Trophoblast cell (in vitro differentiated cells and primary cell): ENCODE measurements around the gene LRRC7.

Experiments used
- DNase-seq, 2 donors: peaks; one replicate each; pipeline ENCODE4 v3.0.0-alpha.2; 2016
- H2AFZ ChIP-seq: 2 replicates; pipeline ENCODE4 v1.6.1; 2013; ENCODE audit warnings: low read length, moderate library complexity, mild to moderate bottlenecking; ENCODE audit not compliant: insufficient read depth, poor library complexity
- H2AK5ac ChIP-seq: 2 replicates; pipeline ENCODE4 v1.6.1; 2013; ENCODE audit warnings: mild to moderate bottlenecking, low read length
- H2BK120ac ChIP-seq: 2 replicates; pipeline ENCODE4 v1.6.1; 2013; ENCODE audit warnings: low read length, mild to moderate bottlenecking, moderate library complexity; ENCODE audit not compliant: insufficient read depth, poor library complexity
- H2BK12ac ChIP-seq: 2 replicates; pipeline ENCODE4 v1.6.1; 2013; ENCODE audit warnings: mild to moderate bottlenecking, low read length, moderate library complexity
- H2BK5ac ChIP-seq: 2 replicates; pipeline ENCODE4 v1.6.1; 2013; ENCODE audit warnings: low read length, low read depth, moderate library complexity, mild to moderate bottlenecking; ENCODE audit not compliant: poor library complexity
- H3K14ac ChIP-seq: 2 replicates; pipeline ENCODE4 v1.6.1; 2013; ENCODE audit warnings: mild to moderate bottlenecking, low read length
- H3K18ac ChIP-seq: 2 replicates; pipeline ENCODE4 v1.6.1; 2013; ENCODE audit warnings: mild to moderate bottlenecking, low read length
- H3K23ac ChIP-seq: 2 replicates; pipeline ENCODE4 v1.6.1; 2013; ENCODE audit warnings: low read length
- H3K27ac ChIP-seq: 2 replicates; pipeline ENCODE4 v1.5.1; 2013; ENCODE audit warnings: low read depth, mild to moderate bottlenecking, inconsistent platforms, low read length, moderate library complexity
- H3K27me3 ChIP-seq: 2 replicates; pipeline ENCODE4 v1.6.1; 2013; ENCODE audit warnings: inconsistent platforms, mild to moderate bottlenecking, low read length, moderate library complexity; ENCODE audit not compliant: insufficient read depth
- H3K36me3 ChIP-seq, 2 experiments: 1 replicate in 1 of 2; 2 replicates in 1 of 2; pipeline ENCODE4 v1.6.1; 2013; ENCODE audit warnings: low read length in 2 of 2, mild to moderate bottlenecking in 2 of 2, moderate library complexity in 1 of 2; ENCODE audit not compliant: insufficient read depth in 2 of 2, control insufficient read depth in 1 of 2
- H3K4ac ChIP-seq: 2 replicates; pipeline ENCODE4 v1.6.1; 2013; ENCODE audit warnings: low read depth, mild to moderate bottlenecking, low read length, moderate library complexity
- H3K4me1 ChIP-seq, 2 experiments: 1 replicate in 1 of 2; 2 replicates in 1 of 2; pipeline ENCODE4 v1.6.1; 2013; ENCODE audit warnings: low read length in 2 of 2, mild to moderate bottlenecking in 2 of 2, moderate library complexity in 1 of 2; ENCODE audit not compliant: insufficient read depth in 2 of 2, control insufficient read depth in 1 of 2
- H3K4me2 ChIP-seq: 2 replicates; pipeline ENCODE4 v1.6.1; 2013; ENCODE audit warnings: inconsistent platforms, mild to moderate bottlenecking, low read length, moderate library complexity
- H3K4me3 ChIP-seq: 2 replicates; pipeline ENCODE4 v1.5.1; 2013; ENCODE audit warnings: mild to moderate bottlenecking, low read depth, low read length, inconsistent platforms
- H3K79me1 ChIP-seq: one replicate; pipeline ENCODE4 v1.6.1; 2013; ENCODE audit warnings: low read length
- H3K79me2 ChIP-seq: 2 replicates; pipeline ENCODE4 v1.6.1; 2013; ENCODE audit warnings: low read length, mild to moderate bottlenecking; ENCODE audit not compliant: control insufficient read depth, insufficient read depth, poor library complexity
- H3K9ac ChIP-seq: 2 replicates; pipeline ENCODE4 v1.6.1; 2013; ENCODE audit warnings: mild to moderate bottlenecking, low read length
- H3K9me3 ChIP-seq: 2 replicates; pipeline ENCODE4 v1.6.1; 2013; ENCODE audit warnings: low read depth, mild to moderate bottlenecking, control low read depth, inconsistent platforms, low read length; ENCODE audit not compliant: insufficient read depth
- H4K12ac ChIP-seq: 2 replicates; pipeline ENCODE4 v1.6.1; 2013; ENCODE audit warnings: low read depth, mild to moderate bottlenecking, low read length, moderate library complexity
- H4K8ac ChIP-seq: 2 replicates; pipeline ENCODE4 v1.6.1; 2013; ENCODE audit warnings: low read depth, mild to moderate bottlenecking, low read length, moderate library complexity
- H4K91ac ChIP-seq: one replicate; pipeline ENCODE4 v1.6.1; 2013; ENCODE audit warnings: low read depth, mild to moderate bottlenecking, low read length, moderate library complexity
- WGBS: extraction: QIAGEN DNeasy Blood & Tissue Kit; methylation state at CpG from one replicate; pipeline ENCODE4 v1.1.7; 2013; ENCODE audit warnings: missing lambda C conversion rate; ENCODE audit not compliant: insufficient read length, insufficient coverage; ENCODE audit errors: extremely low coverage; 5-methylcytosine and 5-hydroxymethylcytosine counted together

The LRRC7 gene

DNA sequence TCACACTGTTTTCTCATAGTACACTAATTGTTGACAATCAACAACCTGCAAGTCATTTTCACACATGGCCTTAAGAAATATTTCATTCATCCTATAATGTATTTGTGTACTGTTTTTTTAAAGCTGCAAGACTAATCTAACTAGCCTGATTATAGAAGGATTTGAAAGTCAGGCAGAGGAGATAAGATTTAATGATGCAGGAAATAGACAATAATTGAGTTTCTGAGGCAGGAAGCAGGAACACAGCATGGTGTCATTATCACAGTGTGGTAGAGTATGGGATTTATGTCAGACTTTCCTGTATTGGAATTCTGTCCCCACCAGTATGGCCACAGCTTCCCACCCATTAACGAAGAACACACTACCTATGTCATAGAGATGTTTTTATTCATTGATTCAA is 138.8 kb downstream of the LRRC7 start:
- no peaks in the 10 kb centered on the region for H3K79me1 ChIP-seq
- no peaks in the 10 kb centered on the region for H3K27me3 ChIP-seq
- no peak overlapping the region for H3K14ac ChIP-seq
- no peaks in the 10 kb centered on the region for H3K4me1 ChIP-seq
- no peak overlapping the region for H4K91ac ChIP-seq
- no peak overlapping the region for H2AFZ ChIP-seq
- H3K4me3 ChIP-seq = no peak overlapping the region
- no peak for DNase-seq
- no CpG with 5 or more reads among the region's 1 CpG for WGBS
- H3K36me3 ChIP-seq = no peaks in the 10 kb centered on the region
- no peak overlapping the region for H3K4me2 ChIP-seq
- H2BK5ac ChIP-seq = no peak overlapping the region
- no peak overlapping the region for H3K9ac ChIP-seq
- no peak overlapping the region for H3K27ac ChIP-seq
- H4K8ac ChIP-seq = no peak overlapping the region
- H2BK12ac ChIP-seq = no peak overlapping the region
- no peak overlapping the region for H4K12ac ChIP-seq
- no peak overlapping the region for H3K18ac ChIP-seq
- no peaks in the 10 kb centered on the region for H3K9me3 ChIP-seq
- no peak overlapping the region for H3K23ac ChIP-seq
- no peaks in the 10 kb centered on the region for H3K79me2 ChIP-seq
- no peak overlapping the region for H2BK120ac ChIP-seq
- no peak overlapping the region for H2AK5ac ChIP-seq
- no peak overlapping the region for H3K4ac ChIP-seq

GRCh38 chr1:69707103-69707502 is 139.4 kb downstream of the LRRC7 start:
- DNase-seq = no peak
- Histone ChIP-seq H3K18ac (no peak overlapping the region), H3K4me2 (no peak overlapping the region), H3K14ac (no peak overlapping the region), H2AK5ac (no peak overlapping the region), H2AFZ (no peak overlapping the region), H3K27me3 (no peaks in the 10 kb centered on the region), H3K36me3 (no peaks in the 10 kb centered on the region), H3K79me2 (no peaks in the 10 kb centered on the region), H2BK120ac (no peak overlapping the region), H3K4ac (no peak overlapping the region), H3K4me3 (no peak overlapping the region), H3K27ac (no peak overlapping the region), H2BK12ac (no peak overlapping the region), H3K4me1 (no peaks in the 10 kb centered on the region), H4K8ac (no peak overlapping the region), H3K23ac (no peak overlapping the region), H2BK5ac (no peak overlapping the region), H3K9ac (no peak overlapping the region), H4K91ac (no peak overlapping the region), H3K9me3 (no peaks in the 10 kb centered on the region), H4K12ac (no peak overlapping the region), H3K79me1 (no peaks in the 10 kb centered on the region)
- WGBS = no CpG with 5 or more reads among the region's 4 CpGs

- Histone ChIP-seq H3K14ac (no peak overlapping the region), H3K79me2 (no peaks in the 10 kb centered on the region), H3K18ac (no peak overlapping the region), H3K4me3 (no peak overlapping the region), H3K79me1 (no peaks in the 10 kb centered on the region), H2BK120ac (no peak overlapping the region), H3K4me2 (no peak overlapping the region), H4K8ac (no peak overlapping the region), H3K9ac (no peak overlapping the region), H3K27ac (no peak overlapping the region), H3K23ac (no peak overlapping the region), H3K9me3 (no peaks in the 10 kb centered on the region), H3K27me3 (no peaks in the 10 kb centered on the region), H4K91ac (no peak overlapping the region), H3K4me1 (no peaks in the 10 kb centered on the region), H4K12ac (no peak overlapping the region), H2AFZ (no peak overlapping the region), H3K36me3 (no peaks in the 10 kb centered on the region), H3K4ac (no peak overlapping the region), H2AK5ac (no peak overlapping the region), H2BK5ac (no peak overlapping the region), H2BK12ac (no peak overlapping the region)
- no peak for DNase-seq
- WGBS = no CpG with 5 or more reads among the region's 4 CpGs
These were observed 142.9 kb downstream of the LRRC7 start for GRCh38 chr1:69710484-69711189.

DNA sequence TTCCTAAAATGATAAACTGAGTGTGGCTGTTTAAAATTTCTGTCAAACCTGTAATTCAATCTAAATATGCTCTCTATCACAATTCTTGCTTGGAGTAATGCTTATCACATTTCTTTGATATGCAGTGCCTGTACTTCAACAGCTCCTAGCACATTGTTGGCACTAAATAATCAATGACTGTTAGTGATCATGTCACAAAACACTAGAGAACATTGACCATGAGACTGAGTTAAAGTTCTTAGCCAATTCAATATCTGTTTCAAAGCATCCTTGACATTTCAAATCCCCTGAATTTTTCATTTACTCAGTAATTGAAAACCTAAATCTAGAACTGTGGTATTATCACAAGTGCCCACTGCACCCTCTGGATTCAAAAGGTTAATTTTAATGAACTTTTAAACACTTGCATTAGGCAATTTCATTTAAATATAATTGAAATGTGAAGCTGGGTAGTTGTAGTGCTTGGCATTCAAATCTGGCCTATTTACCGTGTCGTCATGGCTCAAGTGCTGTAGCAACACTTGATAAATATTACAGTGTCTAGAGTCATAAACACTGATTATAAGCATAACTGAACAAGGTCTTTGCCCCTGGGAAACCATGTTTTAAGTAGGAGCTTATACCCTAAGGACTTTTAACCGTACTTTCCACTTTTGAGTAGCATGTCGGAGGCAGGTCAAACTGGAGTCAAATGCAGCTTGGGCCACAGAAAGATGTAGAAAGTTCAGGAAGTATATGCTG is 143.6 kb downstream of the LRRC7 start:
- H3K79me2 ChIP-seq = no peaks in the 10 kb centered on the region
- no peaks in the 10 kb centered on the region for H3K9me3 ChIP-seq
- H3K4me1 ChIP-seq = no peaks in the 10 kb centered on the region
- H3K23ac ChIP-seq = no peak overlapping the region
- no peak overlapping the region for H3K18ac ChIP-seq
- no peak overlapping the region for H2BK5ac ChIP-seq
- H3K4me3 ChIP-seq = no peak overlapping the region
- no peak overlapping the region for H4K12ac ChIP-seq
- no peak overlapping the region for H3K4ac ChIP-seq
- H3K27me3 ChIP-seq = no peaks in the 10 kb centered on the region
- H2BK120ac ChIP-seq = no peak overlapping the region
- H3K9ac ChIP-seq = no peak overlapping the region
- H3K14ac ChIP-seq = no peak overlapping the region
- no peaks in the 10 kb centered on the region for H3K36me3 ChIP-seq
- H4K91ac ChIP-seq = no peak overlapping the region
- H2AK5ac ChIP-seq = no peak overlapping the region
- no peak overlapping the region for H4K8ac ChIP-seq
- H2BK12ac ChIP-seq = no peak overlapping the region
- no peaks in the 10 kb centered on the region for H3K79me1 ChIP-seq
- no peak overlapping the region for H3K27ac ChIP-seq
- WGBS = no CpG with 5 or more reads among the region's 4 CpGs
- no peak for DNase-seq
- H2AFZ ChIP-seq = no peak overlapping the region
- H3K4me2 ChIP-seq = no peak overlapping the region
